WTC11 (cell line): ENCODE data around the gene PIKFYVE. TPM values are rescaled to one million over a fixed set of nuclear protein-coding genes. Genes with fewer than 3 reads are reported as not detected.
A peak's percentile ranks its signal among the peaks of the same experiment; 100 is the strongest.

Experiments used
- ATAC-seq: fragments of 200-7000 bp; cut with Tn5 transposase; 2 replicates; pipeline ENCODE4 v1.10.0; 2021; ENCODE audit warnings: mild to moderate bottlenecking, moderate library complexity
- CTCF ChIA-PET: fragments of 300-600 bp; sonication (Branson Sonifier 250); formaldehyde crosslinking; loops from one replicate; lab custom pipeline; 2021; ENCODE audit warnings: antibody characterized with exemption; lab: Charles Lee
- POLR2A ChIA-PET: fragments of 350-600 bp; sonication (Branson Sonifier 250); formaldehyde crosslinking; loops from one replicate; lab custom pipeline; 2021; ENCODE audit warnings: antibody characterized with exemption; lab: Charles Lee
- DNase-seq: peaks from one replicate; pipeline ENCODE4 v3.0.0; 2021; ENCODE audit warnings: low spot score
- H3K27ac Mint-ChIP-seq: 2 replicates; pipeline ENCODE4 v1.8.0; 2021; ENCODE audit warnings: mixed read lengths
- H3K27me3 Mint-ChIP-seq: 2 replicates; pipeline ENCODE4 v1.8.0; 2021; ENCODE audit warnings: low read depth, mild to moderate bottlenecking, moderate library complexity, mixed read lengths
- H3K36me3 Mint-ChIP-seq: 2 replicates; pipeline ENCODE4 v1.8.0; 2021; ENCODE audit warnings: mixed read lengths
- H3K4me1 Mint-ChIP-seq: 2 replicates; pipeline ENCODE4 v1.8.0; 2022; ENCODE audit warnings: mixed read lengths
- H3K4me3 Mint-ChIP-seq: 2 replicates; pipeline ENCODE4 v1.8.0; 2021; ENCODE audit warnings: mild to moderate bottlenecking, moderate library complexity, mixed read lengths
- H3K9me3 Mint-ChIP-seq: 2 replicates; pipeline ENCODE4 v1.8.0; 2021; ENCODE audit warnings: mixed read lengths
- ATF1 ChIP-seq: sonication (generic); formaldehyde crosslinking; IDR thresholded peaks from 2 replicates; pipeline ENCODE4 v1.8.1; 2023; ENCODE audit warnings: mild to moderate bottlenecking, moderate library complexity, missing genetic modification reagents
- CREM ChIP-seq: sonication (generic); formaldehyde crosslinking; IDR thresholded peaks from 2 replicates; pipeline ENCODE4 v1.8.1; 2022; ENCODE audit warnings: mild to moderate bottlenecking, missing genetic modification reagents, moderate library complexity
- EMX1 ChIP-seq: fragments of 250-450 bp; sonication (Bioruptor Pico); IDR thresholded peaks from 2 replicates; pipeline ENCODE4 v1.8.0; 2021; ENCODE audit warnings: mild to moderate bottlenecking
- FOXJ3 ChIP-seq: sonication (generic); formaldehyde crosslinking; IDR thresholded peaks from 2 replicates; pipeline ENCODE4 v1.9.0; 2021; ENCODE audit warnings: missing genetic modification reagents, mild to moderate bottlenecking, borderline replicate concordance
- NFATC4 ChIP-seq: fragments of 250-450 bp; sonication (Bioruptor Pico); IDR thresholded peaks from 2 replicates; pipeline ENCODE4 v1.9.0; 2021; ENCODE audit warnings: mild to moderate bottlenecking
- NR2C2 ChIP-seq: sonication (generic); formaldehyde crosslinking; IDR thresholded peaks from 2 replicates; pipeline ENCODE4 v1.8.0; 2022; ENCODE audit warnings: mild to moderate bottlenecking, missing genetic modification reagents
- RELA ChIP-seq: sonication (generic); formaldehyde crosslinking; IDR thresholded peaks from 2 replicates; pipeline ENCODE4 v1.8.1; 2022; ENCODE audit warnings: missing genetic modification reagents, mild to moderate bottlenecking, borderline replicate concordance
- RORB ChIP-seq: fragments of 250-450 bp; sonication (Bioruptor Pico); IDR thresholded peaks from 2 replicates; pipeline ENCODE4 v1.9.0; 2021; ENCODE audit warnings: mild to moderate bottlenecking
- SP1 ChIP-seq: sonication (generic); formaldehyde crosslinking; conservative IDR thresholded peaks from 2 replicates; pipeline ENCODE4 v1.8.1; 2022; ENCODE audit warnings: missing genetic modification reagents
- TCF7 ChIP-seq: sonication (generic); formaldehyde crosslinking; IDR thresholded peaks from 2 replicates; pipeline ENCODE4 v1.8.0; 2022; ENCODE audit warnings: mild to moderate bottlenecking, low read depth, missing genetic modification reagents, moderate library complexity
- ZNF219 ChIP-seq: sonication (generic); formaldehyde crosslinking; IDR thresholded peaks from 2 replicates; pipeline ENCODE4 v1.8.0; 2023; ENCODE audit warnings: missing genetic modification reagents, mild to moderate bottlenecking, borderline replicate concordance
- ZNF423 ChIP-seq: fragments of 250-450 bp; sonication (Bioruptor Pico); IDR thresholded peaks from 2 replicates; pipeline ENCODE4 v2.1.2; 2022; ENCODE audit warnings: mild to moderate bottlenecking, moderate library complexity
- total RNA-seq: library from RNA; stranded (reverse); gene quantifications from 3 replicates; pipeline ENCODE4 v1.2.3, GENCODE V29; 2021
- TF ChIP-seq, protein P1 (sequence below): sonication (generic); formaldehyde crosslinking; IDR thresholded peaks from 2 replicates; pipeline ENCODE4 v1.8.0; 2023; ENCODE audit warnings: mild to moderate bottlenecking, missing genetic modification reagents
- TF ChIP-seq, protein P2 (sequence below): fragments of 250-450 bp; sonication (Bioruptor Pico); IDR thresholded peaks from 2 replicates; pipeline ENCODE4 v1.8.0; 2021; ENCODE audit warnings: mild to moderate bottlenecking
- TF ChIP-seq, protein P3 (sequence below): sonication (generic); formaldehyde crosslinking; IDR thresholded peaks from 2 replicates; pipeline ENCODE4 v1.8.0; 2022; ENCODE audit warnings: mild to moderate bottlenecking, missing genetic modification reagents
- TF ChIP-seq, protein P4 (sequence below): sonication (generic); formaldehyde crosslinking; IDR thresholded peaks from 2 replicates; pipeline ENCODE4 v1.8.0; 2023; ENCODE audit warnings: missing genetic modification reagents
- TF ChIP-seq, protein P5 (sequence below): sonication (generic); formaldehyde crosslinking; IDR thresholded peaks from 2 replicates; pipeline ENCODE4 v1.8.1; 2022; ENCODE audit warnings: low read depth, mild to moderate bottlenecking, moderate library complexity, missing genetic modification reagents, borderline replicate concordance
- TF ChIP-seq, protein P6 (sequence below): sonication (generic); formaldehyde crosslinking; IDR thresholded peaks from 2 replicates; pipeline ENCODE4 v1.8.1; 2023; ENCODE audit warnings: mild to moderate bottlenecking, missing genetic modification reagents, moderate library complexity

PIKFYVE gene
- total RNA-seq, 1 experiment from 2014 or later, result 36.1 TPM

DNA sequence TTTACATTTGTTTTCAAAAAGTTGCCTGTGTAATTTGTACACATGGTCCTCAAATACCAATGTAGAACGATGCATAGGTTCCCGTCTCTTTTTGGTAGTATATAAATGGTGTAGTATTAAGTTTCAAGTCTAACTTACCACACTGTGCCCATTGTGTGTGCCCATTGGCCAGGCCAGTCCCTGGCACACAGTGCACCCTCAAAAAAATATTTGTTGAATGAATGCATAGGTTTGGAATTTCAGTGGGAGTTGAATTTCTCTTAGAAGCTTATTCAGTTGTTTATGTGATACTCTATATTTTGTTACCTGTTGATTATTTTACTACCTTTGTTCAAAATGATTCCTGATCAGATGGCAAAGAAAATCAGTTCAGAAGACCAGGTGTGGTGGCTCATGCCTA is 41.3 kb upstream of the PIKFYVE start:
- CTCF ChIA-PET, result no interaction called here
- H3K27me3 Mint-ChIP-seq, result peaks cover 4% of the 10 kb centered on the region; the same call in 1 of the 2 replicates
- H3K4me1 Mint-ChIP-seq, result no peaks in the 10 kb centered on the region
- H3K36me3 Mint-ChIP-seq, result peaks cover 5% of the 10 kb centered on the region
- H3K9me3 Mint-ChIP-seq, result peaks cover 20% of the 10 kb centered on the region
- TF ChIP-seq TCF7 (no peak), SP1 (CRISPR knock-in tag) (no peak), FOXJ3 (CRISPR knock-in tag) (no peak), EMX1 (CRISPR knock-in tag) (no peak), CREM (CRISPR knock-in tag) (no peak), NR2C2 (CRISPR knock-in tag) (no peak), ZNF219 (no peak), NFATC4 (CRISPR knock-in tag) (no peak), RORB (CRISPR knock-in tag) (no peak), ZNF423 (CRISPR knock-in tag) (no peak)
- TF ChIP-seq, protein P1, sequence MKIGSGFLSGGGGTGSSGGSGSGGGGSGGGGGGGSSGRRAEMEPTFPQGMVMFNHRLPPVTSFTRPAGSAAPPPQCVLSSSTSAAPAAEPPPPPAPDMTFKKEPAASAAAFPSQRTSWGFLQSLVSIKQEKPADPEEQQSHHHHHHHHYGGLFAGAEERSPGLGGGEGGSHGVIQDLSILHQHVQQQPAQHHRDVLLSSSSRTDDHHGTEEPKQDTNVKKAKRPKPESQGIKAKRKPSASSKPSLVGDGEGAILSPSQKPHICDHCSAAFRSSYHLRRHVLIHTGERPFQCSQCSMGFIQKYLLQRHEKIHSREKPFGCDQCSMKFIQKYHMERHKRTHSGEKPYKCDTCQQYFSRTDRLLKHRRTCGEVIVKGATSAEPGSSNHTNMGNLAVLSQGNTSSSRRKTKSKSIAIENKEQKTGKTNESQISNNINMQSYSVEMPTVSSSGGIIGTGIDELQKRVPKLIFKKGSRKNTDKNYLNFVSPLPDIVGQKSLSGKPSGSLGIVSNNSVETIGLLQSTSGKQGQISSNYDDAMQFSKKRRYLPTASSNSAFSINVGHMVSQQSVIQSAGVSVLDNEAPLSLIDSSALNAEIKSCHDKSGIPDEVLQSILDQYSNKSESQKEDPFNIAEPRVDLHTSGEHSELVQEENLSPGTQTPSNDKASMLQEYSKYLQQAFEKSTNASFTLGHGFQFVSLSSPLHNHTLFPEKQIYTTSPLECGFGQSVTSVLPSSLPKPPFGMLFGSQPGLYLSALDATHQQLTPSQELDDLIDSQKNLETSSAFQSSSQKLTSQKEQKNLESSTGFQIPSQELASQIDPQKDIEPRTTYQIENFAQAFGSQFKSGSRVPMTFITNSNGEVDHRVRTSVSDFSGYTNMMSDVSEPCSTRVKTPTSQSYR (CRISPR knock-in tag), result no peak
- TF ChIP-seq, protein P2, sequence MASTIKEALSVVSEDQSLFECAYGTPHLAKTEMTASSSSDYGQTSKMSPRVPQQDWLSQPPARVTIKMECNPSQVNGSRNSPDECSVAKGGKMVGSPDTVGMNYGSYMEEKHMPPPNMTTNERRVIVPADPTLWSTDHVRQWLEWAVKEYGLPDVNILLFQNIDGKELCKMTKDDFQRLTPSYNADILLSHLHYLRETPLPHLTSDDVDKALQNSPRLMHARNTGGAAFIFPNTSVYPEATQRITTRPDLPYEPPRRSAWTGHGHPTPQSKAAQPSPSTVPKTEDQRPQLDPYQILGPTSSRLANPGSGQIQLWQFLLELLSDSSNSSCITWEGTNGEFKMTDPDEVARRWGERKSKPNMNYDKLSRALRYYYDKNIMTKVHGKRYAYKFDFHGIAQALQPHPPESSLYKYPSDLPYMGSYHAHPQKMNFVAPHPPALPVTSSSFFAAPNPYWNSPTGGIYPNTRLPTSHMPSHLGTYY (CRISPR knock-in tag), result no peak
- TF ChIP-seq, protein P3, sequence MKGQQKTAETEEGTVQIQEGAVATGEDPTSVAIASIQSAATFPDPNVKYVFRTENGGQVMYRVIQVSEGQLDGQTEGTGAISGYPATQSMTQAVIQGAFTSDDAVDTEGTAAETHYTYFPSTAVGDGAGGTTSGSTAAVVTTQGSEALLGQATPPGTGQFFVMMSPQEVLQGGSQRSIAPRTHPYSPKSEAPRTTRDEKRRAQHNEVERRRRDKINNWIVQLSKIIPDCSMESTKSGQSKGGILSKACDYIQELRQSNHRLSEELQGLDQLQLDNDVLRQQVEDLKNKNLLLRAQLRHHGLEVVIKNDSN (CRISPR knock-in tag), result no peak
- TF ChIP-seq, protein P4, sequence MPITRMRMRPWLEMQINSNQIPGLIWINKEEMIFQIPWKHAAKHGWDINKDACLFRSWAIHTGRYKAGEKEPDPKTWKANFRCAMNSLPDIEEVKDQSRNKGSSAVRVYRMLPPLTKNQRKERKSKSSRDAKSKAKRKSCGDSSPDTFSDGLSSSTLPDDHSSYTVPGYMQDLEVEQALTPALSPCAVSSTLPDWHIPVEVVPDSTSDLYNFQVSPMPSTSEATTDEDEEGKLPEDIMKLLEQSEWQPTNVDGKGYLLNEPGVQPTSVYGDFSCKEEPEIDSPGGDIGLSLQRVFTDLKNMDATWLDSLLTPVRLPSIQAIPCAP (CRISPR knock-in tag), result no peak
- TF ChIP-seq, protein P5, sequence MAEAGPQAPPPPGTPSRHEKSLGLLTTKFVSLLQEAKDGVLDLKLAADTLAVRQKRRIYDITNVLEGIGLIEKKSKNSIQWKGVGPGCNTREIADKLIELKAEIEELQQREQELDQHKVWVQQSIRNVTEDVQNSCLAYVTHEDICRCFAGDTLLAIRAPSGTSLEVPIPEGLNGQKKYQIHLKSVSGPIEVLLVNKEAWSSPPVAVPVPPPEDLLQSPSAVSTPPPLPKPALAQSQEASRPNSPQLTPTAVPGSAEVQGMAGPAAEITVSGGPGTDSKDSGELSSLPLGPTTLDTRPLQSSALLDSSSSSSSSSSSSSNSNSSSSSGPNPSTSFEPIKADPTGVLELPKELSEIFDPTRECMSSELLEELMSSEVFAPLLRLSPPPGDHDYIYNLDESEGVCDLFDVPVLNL (CRISPR knock-in tag), result no peak
- TF ChIP-seq, all 79 proteins: peak for 0
- H3K27ac Mint-ChIP-seq, result no peak overlapping the region; the same call in 1 of the 2 replicates
- DNase-seq (no peak), ATAC-seq (no peak)
- POLR2A ChIA-PET, result no interaction called here
- no peak overlapping the region for H3K4me3 Mint-ChIP-seq

DNA sequence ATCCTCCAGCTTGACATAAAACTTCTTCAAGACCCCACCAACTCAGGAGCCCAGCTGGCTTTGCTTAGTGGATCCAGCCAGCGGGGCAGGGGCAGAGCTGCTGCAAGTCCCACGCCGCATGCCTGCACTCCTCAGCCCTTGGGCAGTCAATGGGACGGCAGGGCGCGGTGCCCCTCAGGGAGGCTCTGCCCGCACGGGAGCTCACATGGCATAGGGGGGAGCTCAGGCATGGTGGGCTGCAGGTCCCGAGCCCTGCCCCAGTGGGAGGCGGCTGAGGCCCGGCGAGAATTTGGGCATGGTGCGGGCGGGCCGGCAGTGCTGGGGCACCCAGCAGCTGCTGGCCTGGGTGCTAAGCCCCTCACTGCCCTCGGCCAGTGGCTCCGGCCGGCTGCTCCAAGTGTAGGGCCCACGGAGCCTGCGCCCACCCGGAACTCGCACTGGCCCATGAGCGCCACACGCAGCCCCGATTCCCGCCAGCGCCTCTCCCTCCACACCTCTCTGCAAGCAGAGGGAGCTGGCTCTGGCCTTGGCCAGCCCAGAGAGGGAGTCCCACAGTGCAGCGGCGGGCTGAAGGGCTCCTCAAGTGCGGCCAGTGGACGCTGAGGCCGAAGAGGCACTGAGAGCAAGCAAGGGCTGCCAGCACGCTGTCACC is 38.3 kb upstream of the PIKFYVE start:
- H3K36me3 Mint-ChIP-seq, result peaks cover 13% of the 10 kb centered on the region
- TF ChIP-seq RELA, result peak; percentile 33; the same call in 1 of the 2 replicates
- no peak for TF ChIP-seq ATF1
- TF ChIP-seq, protein P6, sequence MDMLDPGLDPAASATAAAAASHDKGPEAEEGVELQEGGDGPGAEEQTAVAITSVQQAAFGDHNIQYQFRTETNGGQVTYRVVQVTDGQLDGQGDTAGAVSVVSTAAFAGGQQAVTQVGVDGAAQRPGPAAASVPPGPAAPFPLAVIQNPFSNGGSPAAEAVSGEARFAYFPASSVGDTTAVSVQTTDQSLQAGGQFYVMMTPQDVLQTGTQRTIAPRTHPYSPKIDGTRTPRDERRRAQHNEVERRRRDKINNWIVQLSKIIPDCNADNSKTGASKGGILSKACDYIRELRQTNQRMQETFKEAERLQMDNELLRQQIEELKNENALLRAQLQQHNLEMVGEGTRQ, result no peak
- CTCF ChIA-PET, result no interaction called here
- peaks cover 43% of the 10 kb centered on the region for H3K9me3 Mint-ChIP-seq
- H3K4me1 Mint-ChIP-seq, result no peaks in the 10 kb centered on the region
- no peak overlapping the region for H3K27ac Mint-ChIP-seq
- POLR2A ChIA-PET, result interaction anchor here (0.6 kb wide), 1 partner anchor 90 kb away, joined by 3 read pairs; no protein-coding TSS in a partner anchor
- H3K4me3 Mint-ChIP-seq, result no peak overlapping the region
- ATAC-seq, result no peak
- no peak for DNase-seq
- no peaks in the 10 kb centered on the region for H3K27me3 Mint-ChIP-seq
